Measurements from ENCODE around the gene GSG1L.

- no peak for TF ChIP-seq CTCF (IDR thresholded peaks at IDR 0.05; ENCODE audit: poor library complexity)
- TF ChIP-seq EZH2 (IDR thresholded peaks at IDR 0.05; ENCODE audit: borderline replicate concordance) = no peak
Measured at GRCh38 chr16:28057949-28058348, 5.6 kb downstream of the GSG1L start.
